ENCODE measurements around the gene KRT33A. TPM values are rescaled to one million over a fixed set of nuclear protein-coding genes. Genes with fewer than 3 reads are reported as not detected.
A peak's percentile ranks its signal among the peaks of the same experiment; 100 is the strongest.

The KRT33A gene
- total and polyA plus RNA-seq, 7 experiments from 2014 or later = not detected

GRCh38 chr17:41393826-41394225 lies 43.2 kb upstream of the KRT33A start:
- Histone ChIP-seq H3K36me3 (ENCODE audit: control insufficient read depth in 2 of 3, insufficient read depth in 3 of 3, low read length in 3 of 3) (no peaks in the 10 kb centered on the region), H3K4me1 (ENCODE audit: control insufficient read depth in 2 of 2, insufficient read depth in 2 of 2, low read length in 2 of 2) (no peaks in the 10 kb centered on the region), H3K27ac (ENCODE audit: low read depth, low read length) (no peak overlapping the region), H3K27me3 (ENCODE audit: control insufficient read depth in 2 of 2, insufficient read depth in 2 of 2, low read length in 2 of 2) (no peaks in the 10 kb centered on the region), H3K9me3 (ENCODE audit: control insufficient read depth in 2 of 3, low read length in 3 of 3) (no peaks in the 10 kb centered on the region), H3K4me3 (ENCODE audit: low read length) (no peak overlapping the region)
- DNase-seq (no peak), ATAC-seq (no peak)
- intact Hi-C loops (cut with micrococcal nuclease) = no loop called here
- Mint-ChIP-seq H3K9me3 (peaks cover 0 to 5% (median 0%) of the 10 kb centered on the region in 11 donors), H3K36me3 (peaks cover 0 to 3% (median 0%) of the 10 kb centered on the region in 5 donors), H3K4me3 (no peak overlapping the region), H3K4me1 (peaks cover 0 to 10% (median 5%) of the 10 kb centered on the region in 7 donors), H3K27me3 (peaks cover 0 to 13% (median 5%) of the 10 kb centered on the region in 5 donors), H3K27ac (no peak overlapping the region)
- ChIA-PET CTCF (no interaction called here), POLR2A (no interaction called here)

GRCh38 chr17:41393294-41393693 lies 42.7 kb upstream of the KRT33A start:
- CTCF ChIA-PET = no interaction called here
- POLR2A ChIA-PET = no interaction called here
- H3K9me3 Mint-ChIP-seq = peaks cover 0 to 5% (median 0%) of the 10 kb centered on the region in 11 donors
- Histone ChIP-seq H3K27ac (ENCODE audit: low read depth, low read length) (no peak overlapping the region), H3K36me3 (ENCODE audit: control insufficient read depth in 2 of 3, insufficient read depth in 3 of 3, low read length in 3 of 3) (no peaks in the 10 kb centered on the region), H3K4me3 (ENCODE audit: low read length) (no peak overlapping the region), H3K27me3 (ENCODE audit: control insufficient read depth in 2 of 2, insufficient read depth in 2 of 2, low read length in 2 of 2) (no peaks in the 10 kb centered on the region), H3K9me3 (ENCODE audit: control insufficient read depth in 2 of 3, low read length in 3 of 3) (no peaks in the 10 kb centered on the region), H3K4me1 (ENCODE audit: control insufficient read depth in 2 of 2, insufficient read depth in 2 of 2, low read length in 2 of 2) (no peaks in the 10 kb centered on the region)
- peaks cover 0 to 10% (median 5%) of the 10 kb centered on the region in 7 donors for H3K4me1 Mint-ChIP-seq
- no peak overlapping the region for H3K4me3 Mint-ChIP-seq
- H3K27ac Mint-ChIP-seq = no peak overlapping the region
- DNase-seq (no peak), ATAC-seq (no peak)
- peaks cover 0 to 3% (median 0%) of the 10 kb centered on the region in 5 donors for H3K36me3 Mint-ChIP-seq
- intact Hi-C loops (cut with micrococcal nuclease) = no loop called here
- H3K27me3 Mint-ChIP-seq = peaks cover 0 to 13% (median 5%) of the 10 kb centered on the region in 5 donors

- Mint-ChIP-seq H3K4me1 (peaks cover 0 to 10% (median 5%) of the 10 kb centered on the region in 7 donors), H3K27me3 (peaks cover 0 to 13% (median 9%) of the 10 kb centered on the region in 5 donors), H3K27ac (no peak overlapping the region), H3K36me3 (peaks cover 0 to 6% (median under 1%) of the 10 kb centered on the region in 5 donors), H3K9me3 (peaks cover 0 to 12% (median 3%) of the 10 kb centered on the region in 11 donors), H3K4me3 (no peak overlapping the region)
- Histone ChIP-seq H3K36me3 (ENCODE audit: control insufficient read depth in 2 of 3, insufficient read depth in 3 of 3, low read length in 3 of 3) (no peaks in the 10 kb centered on the region), H3K27me3 (ENCODE audit: control insufficient read depth in 2 of 2, insufficient read depth in 2 of 2, low read length in 2 of 2) (no peaks in the 10 kb centered on the region), H3K27ac (ENCODE audit: low read depth, low read length) (no peak overlapping the region), H3K9me3 (ENCODE audit: control insufficient read depth in 2 of 3, low read length in 3 of 3) (no peaks in the 10 kb centered on the region), H3K4me3 (ENCODE audit: low read length) (no peak overlapping the region), H3K4me1 (ENCODE audit: control insufficient read depth in 2 of 2, insufficient read depth in 2 of 2, low read length in 2 of 2) (no peaks in the 10 kb centered on the region)
- ChIA-PET POLR2A (no interaction called here), CTCF (interaction anchor here (0.7 kb wide), 1 partner anchor 53 kb away, joined by 3 read pairs; no protein-coding TSS in a partner anchor)
- ATAC-seq = no peak
- DNase-seq = no peak
- intact Hi-C loops (cut with micrococcal nuclease) = no loop called here
Observed at GRCh38 chr17:41392278-41392677, 41.6 kb upstream of the KRT33A start.

- no peak overlapping the region for H3K27ac ChIP-seq (ENCODE audit: low read depth, low read length)
- H3K9me3 Mint-ChIP-seq = peaks cover 0 to 18% (median 8%) of the 10 kb centered on the region in 11 donors
- H3K4me3 ChIP-seq (ENCODE audit: low read length) = no peak overlapping the region
- intact Hi-C loops (cut with micrococcal nuclease) = no loop called here
- H3K4me1 Mint-ChIP-seq = peaks cover 0 to 10% (median 5%) of the 10 kb centered on the region in 7 donors
- H3K27me3 Mint-ChIP-seq = peaks cover 0 to 15% (median 12%) of the 10 kb centered on the region in 5 donors
- peaks cover 0 to 9% (median 1%) of the 10 kb centered on the region in 5 donors for H3K36me3 Mint-ChIP-seq
- DNase-seq = no peak
- no peak overlapping the region for H3K27ac Mint-ChIP-seq
- ATAC-seq = no peak
- no peaks in the 10 kb centered on the region for H3K4me1 ChIP-seq (ENCODE audit: control insufficient read depth in 2 of 2, insufficient read depth in 2 of 2, low read length in 2 of 2)
- ChIA-PET POLR2A (no interaction called here), CTCF (no interaction called here)
- no peaks in the 10 kb centered on the region for H3K27me3 ChIP-seq (ENCODE audit: control insufficient read depth in 2 of 2, insufficient read depth in 2 of 2, low read length in 2 of 2)
- peaks cover 0 to 4% (median 0%) of the 10 kb centered on the region in 3 experiments for H3K9me3 ChIP-seq (ENCODE audit: control insufficient read depth in 2 of 3, low read length in 3 of 3)
- H3K36me3 ChIP-seq (ENCODE audit: control insufficient read depth in 2 of 3, insufficient read depth in 3 of 3, low read length in 3 of 3) = no peaks in the 10 kb centered on the region
- no peak overlapping the region for H3K4me3 Mint-ChIP-seq
Observed at GRCh38 chr17:41391535-41391934, 40.9 kb upstream of the KRT33A start.

GRCh38 chr17:41390411-41390938 lies 39.8 kb upstream of the KRT33A start:
- Mint-ChIP-seq H3K4me1 (peaks cover 0 to 2% (median 0%) of the 10 kb centered on the region in 7 donors), H3K36me3 (peaks cover 0 to 12% (median 1%) of the 10 kb centered on the region in 5 donors), H3K9me3 (peaks cover 0 to 25% (median 11%) of the 10 kb centered on the region in 11 donors), H3K4me3 (no peak overlapping the region), H3K27ac (no peak overlapping the region), H3K27me3 (peaks cover 0 to 21% (median 13%) of the 10 kb centered on the region in 5 donors)
- ChIA-PET POLR2A (interaction anchor here (0.6 kb wide), 1 partner anchor 28 kb away, joined by 3 read pairs; no protein-coding TSS in a partner anchor), CTCF (no interaction called here)
- Histone ChIP-seq H3K27ac (ENCODE audit: low read depth, low read length) (no peak overlapping the region), H3K4me3 (ENCODE audit: low read length) (no peak overlapping the region), H3K36me3 (ENCODE audit: control insufficient read depth in 2 of 3, insufficient read depth in 3 of 3, low read length in 3 of 3) (no peaks in the 10 kb centered on the region), H3K9me3 (ENCODE audit: control insufficient read depth in 2 of 3, low read length in 3 of 3) (peaks cover 0 to 6% (median 0%) of the 10 kb centered on the region in 3 experiments), H3K27me3 (ENCODE audit: control insufficient read depth in 2 of 2, insufficient read depth in 2 of 2, low read length in 2 of 2) (no peaks in the 10 kb centered on the region), H3K4me1 (ENCODE audit: control insufficient read depth in 2 of 2, insufficient read depth in 2 of 2, low read length in 2 of 2) (no peaks in the 10 kb centered on the region)
- DNase-seq = no peak
- ATAC-seq = no peak
- intact Hi-C loops (cut with micrococcal nuclease) = no loop called here

GRCh38 chr17:41387670-41388069 lies 37.0 kb upstream of the KRT33A start:
- H3K4me1 Mint-ChIP-seq = peaks cover 0 to 2% (median 0%) of the 10 kb centered on the region in 7 donors
- Histone ChIP-seq H3K27ac (ENCODE audit: low read depth, low read length) (no peak overlapping the region), H3K27me3 (ENCODE audit: control insufficient read depth in 2 of 2, insufficient read depth in 2 of 2, low read length in 2 of 2) (no peaks in the 10 kb centered on the region), H3K4me3 (ENCODE audit: low read length) (no peak overlapping the region), H3K36me3 (ENCODE audit: control insufficient read depth in 2 of 3, insufficient read depth in 3 of 3, low read length in 3 of 3) (no peaks in the 10 kb centered on the region), H3K4me1 (ENCODE audit: control insufficient read depth in 2 of 2, insufficient read depth in 2 of 2, low read length in 2 of 2) (no peaks in the 10 kb centered on the region), H3K9me3 (ENCODE audit: control insufficient read depth in 2 of 3, low read length in 3 of 3) (peaks cover 0 to 6% (median 0%) of the 10 kb centered on the region in 3 experiments)
- peaks cover 0 to 25% (median 11%) of the 10 kb centered on the region in 11 donors for H3K9me3 Mint-ChIP-seq
- CTCF ChIA-PET = interaction anchor here (0.7 to 1.0 kb wide), 3 partner anchors 15 to 242 kb away, joined by 3 to 6 read pairs (median 3); no protein-coding TSS in a partner anchor
- H3K27ac Mint-ChIP-seq = no peak overlapping the region
- H3K27me3 Mint-ChIP-seq = peaks cover 0 to 24% (median 13%) of the 10 kb centered on the region in 5 donors
- intact Hi-C loops (cut with micrococcal nuclease) = no loop called here
- H3K36me3 Mint-ChIP-seq = peaks cover 0 to 12% (median 1%) of the 10 kb centered on the region in 5 donors
- DNase-seq (no peak), ATAC-seq (no peak)
- no peak overlapping the region for H3K4me3 Mint-ChIP-seq
- POLR2A ChIA-PET = no interaction called here

- no peaks in the 10 kb centered on the region for H3K27me3 ChIP-seq (ENCODE audit: control insufficient read depth in 2 of 2, insufficient read depth in 2 of 2, low read length in 2 of 2)
- intact Hi-C loops (cut with micrococcal nuclease) = no loop called here
- peaks cover 0 to 12% (median 1%) of the 10 kb centered on the region in 5 donors for H3K36me3 Mint-ChIP-seq
- no peaks in the 10 kb centered on the region for H3K4me1 ChIP-seq (ENCODE audit: control insufficient read depth in 2 of 2, insufficient read depth in 2 of 2, low read length in 2 of 2)
- peaks cover 0 to 25% (median 11%) of the 10 kb centered on the region in 11 donors for H3K9me3 Mint-ChIP-seq
- no peak for DNase-seq
- H3K4me3 Mint-ChIP-seq = no peak overlapping the region
- H3K4me3 ChIP-seq (ENCODE audit: low read length) = no peak overlapping the region
- peaks cover 0 to 23% (median 13%) of the 10 kb centered on the region in 5 donors for H3K27me3 Mint-ChIP-seq
- no peak overlapping the region for H3K27ac ChIP-seq (ENCODE audit: low read depth, low read length)
- ATAC-seq = no peak
- peak overlapping the region in 1 of 9 donors; percentile 9 for H3K27ac Mint-ChIP-seq
- H3K4me1 Mint-ChIP-seq = no peaks in the 10 kb centered on the region
- CTCF ChIA-PET = no interaction called here
- POLR2A ChIA-PET = interaction anchor here (0.8 kb wide), 1 partner anchor 30 kb away, joined by 4 read pairs; no protein-coding TSS in a partner anchor
- H3K36me3 ChIP-seq (ENCODE audit: control insufficient read depth in 2 of 3, insufficient read depth in 3 of 3, low read length in 3 of 3) = no peaks in the 10 kb centered on the region
- H3K9me3 ChIP-seq (ENCODE audit: control insufficient read depth in 2 of 3, low read length in 3 of 3) = peaks cover 0 to 6% (median 0%) of the 10 kb centered on the region in 3 experiments
Observed at GRCh38 chr17:41386227-41386626, 35.6 kb upstream of the KRT33A start.

Data from naive thymus-derived CD4-positive, alpha-beta T cell (primary cell).